Adipose tissue (tissue), 3 donors: ENCODE measurements around the gene LAD1. TPM values are rescaled to one million over a fixed set of nuclear protein-coding genes. Genes with fewer than 3 reads are reported as not detected.

Source experiments
- H3K27ac ChIP-seq: one replicate; pipeline ENCODE4 v1.5.1; 2013; ENCODE audit warnings: low read depth, low read length
- WGBS, 3 donors: extraction: QIAGEN DNeasy Blood & Tissue Kit; methylation state at CpG; one replicate each; pipeline ENCODE4 v1.1.7; 2013; 5-methylcytosine and 5-hydroxymethylcytosine counted together
- polyA plus RNA-seq, 3 donors: library from polyadenylated mRNA; stranded (reverse); fragments of 200-250 nt; gene quantifications; one replicate each; pipeline ENCODE4 v1.2.3, GENCODE V29; 2013
- donor health status: healthy with polysubstance abuse.
- donor health status: Bipolar disorder and iron deficiency.
- donor health status: healthy.

The LAD1 gene
- polyA plus RNA-seq, 3 donors, result 1.8 to 23.0 (median 3.9) TPM

DNA sequence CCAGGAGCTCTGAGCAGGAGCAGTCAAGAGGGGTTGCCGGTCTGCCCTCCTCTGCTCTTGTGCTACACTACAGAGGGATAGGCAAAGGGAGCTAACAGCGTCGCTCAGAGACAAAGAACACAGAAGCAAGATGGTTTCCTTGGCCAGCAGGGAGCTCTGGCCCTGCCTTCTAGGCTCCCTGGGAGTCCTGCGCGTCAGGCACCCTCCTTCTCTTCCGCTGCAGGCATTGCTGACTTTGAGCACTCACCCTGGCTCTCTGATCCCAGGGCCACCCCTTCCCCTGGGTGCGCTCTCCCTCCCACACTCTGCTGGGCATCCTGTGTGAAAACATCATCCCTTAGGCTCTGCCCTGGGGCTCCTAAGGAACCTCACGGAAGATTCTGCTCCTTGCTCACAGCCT, 21.9 kb upstream of the LAD1 start:
- 77 to 84% (median 79%) methylated on average over 8 of the region's 8 CpGs for WGBS, 3 donors
- H3K27ac ChIP-seq, result no peak overlapping the region

DNA sequence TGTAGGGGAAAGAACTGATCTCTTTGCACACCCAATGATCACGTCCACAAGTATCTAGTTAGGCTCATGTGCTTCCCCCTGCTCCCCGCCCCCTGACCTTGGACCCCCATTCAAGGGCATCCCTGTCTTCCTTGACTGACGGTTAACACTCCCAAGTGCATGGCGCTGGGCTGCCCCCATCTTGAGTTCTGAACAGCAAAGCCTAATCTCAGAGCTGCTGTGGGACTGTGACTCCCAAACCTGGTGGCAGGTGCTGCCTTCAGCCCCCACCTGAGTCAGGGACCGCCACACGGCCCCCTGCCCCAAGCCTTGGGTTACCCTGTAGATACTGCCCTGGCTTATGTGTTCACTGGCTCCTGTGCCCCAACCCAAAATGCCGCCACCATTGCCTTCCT, 21.5 kb upstream of the LAD1 start:
- no peak overlapping the region for H3K27ac ChIP-seq
- 84 to 93% (median 85%) methylated on average over 7 of the region's 7 CpGs for WGBS, 3 donors

DNA sequence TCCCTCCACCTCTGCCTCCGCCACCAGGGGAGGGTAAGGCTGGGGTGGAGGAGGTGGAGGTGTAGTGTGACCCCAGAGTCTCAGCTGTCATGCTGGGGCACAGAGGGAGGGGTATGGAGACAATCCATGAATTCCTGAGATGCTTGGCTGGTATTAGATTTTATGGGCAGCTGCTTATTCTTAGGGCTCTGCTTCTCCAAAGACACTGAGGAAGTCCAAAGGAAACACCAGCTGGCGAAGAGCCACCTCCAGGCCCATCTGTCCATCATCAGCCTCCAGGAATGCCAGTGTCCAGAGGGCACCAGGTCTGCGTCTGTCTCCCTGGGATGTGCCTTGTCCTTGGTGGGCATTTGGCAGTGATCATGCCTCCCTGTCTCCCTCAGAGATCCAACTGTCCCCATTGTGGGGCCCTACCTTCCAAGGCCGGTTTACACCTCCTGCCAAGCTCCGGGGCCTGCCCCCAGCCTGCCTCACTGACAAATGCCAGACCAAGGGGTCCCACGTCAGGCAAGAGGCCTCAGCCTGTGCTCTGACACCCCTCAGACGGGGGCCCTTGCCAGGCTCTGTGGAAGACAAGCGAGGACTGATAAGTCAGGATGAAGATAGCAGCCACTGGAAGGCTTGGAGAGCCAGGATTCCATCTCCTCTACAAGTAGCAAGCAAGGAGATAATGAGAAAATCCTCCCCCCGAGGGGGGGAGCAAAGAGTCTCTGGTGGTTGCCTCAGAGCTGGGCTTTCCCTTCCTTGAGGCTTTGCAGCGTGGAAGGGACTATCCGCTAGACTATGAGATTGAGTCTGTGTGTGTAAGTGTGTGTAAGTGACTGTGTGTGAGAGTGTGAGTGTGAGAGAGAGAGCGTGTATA, 20.9 kb upstream of the LAD1 start:
- H3K27ac ChIP-seq, result no peak overlapping the region
- WGBS, 3 donors, result 68 to 78% (median 74%) methylated on average over 12 of the region's 12 CpGs

DNA sequence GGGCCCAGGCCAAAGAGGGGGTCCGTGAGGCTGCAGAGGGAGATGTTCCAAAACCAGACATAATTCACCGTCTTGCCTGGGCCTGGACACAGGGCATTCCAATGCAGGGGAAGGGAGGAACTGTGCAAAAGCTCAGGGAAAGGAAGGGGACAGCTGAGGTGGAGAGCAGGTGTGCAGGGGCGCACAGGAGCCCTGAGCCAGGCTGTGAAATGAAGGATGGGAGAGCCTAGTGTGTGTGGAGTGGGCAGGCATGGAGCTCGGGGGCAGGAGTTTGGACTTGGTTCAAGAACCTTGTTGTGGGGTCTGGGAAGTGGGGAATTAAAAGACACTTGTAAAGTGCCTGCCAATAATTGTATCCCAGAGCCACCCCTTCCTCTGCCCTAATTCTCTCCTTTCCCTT, 20.1 kb upstream of the LAD1 start:
- 90 to 96% (median 94%) methylated on average over 3 to 4 of the region's 4 CpGs for WGBS, 3 donors
- no peak overlapping the region for H3K27ac ChIP-seq

DNA sequence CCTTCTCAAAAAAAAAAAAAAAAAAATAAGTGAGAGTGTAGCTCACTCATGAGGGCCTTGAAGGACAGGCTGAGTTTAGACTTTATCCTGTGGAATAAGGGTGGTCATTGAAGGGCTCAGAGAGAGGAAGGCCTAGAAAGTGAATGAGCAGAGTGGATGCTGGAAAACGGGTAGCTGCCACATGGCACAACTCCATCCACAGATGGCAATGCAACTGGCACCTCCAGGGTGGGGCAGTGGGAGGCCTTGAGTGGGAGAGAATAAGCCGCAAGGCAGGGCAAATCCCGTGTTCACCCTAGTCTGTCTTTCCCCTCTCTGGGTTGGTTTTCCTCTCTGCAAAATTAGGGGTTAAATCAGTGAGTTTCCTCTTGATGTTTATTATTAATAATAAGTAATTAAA, 19.3 kb upstream of the LAD1 start:
- H3K27ac ChIP-seq, result no peak overlapping the region
- 89 to 90% (median 89%) methylated on average over 3 of the region's 3 CpGs for WGBS, 3 donors

DNA sequence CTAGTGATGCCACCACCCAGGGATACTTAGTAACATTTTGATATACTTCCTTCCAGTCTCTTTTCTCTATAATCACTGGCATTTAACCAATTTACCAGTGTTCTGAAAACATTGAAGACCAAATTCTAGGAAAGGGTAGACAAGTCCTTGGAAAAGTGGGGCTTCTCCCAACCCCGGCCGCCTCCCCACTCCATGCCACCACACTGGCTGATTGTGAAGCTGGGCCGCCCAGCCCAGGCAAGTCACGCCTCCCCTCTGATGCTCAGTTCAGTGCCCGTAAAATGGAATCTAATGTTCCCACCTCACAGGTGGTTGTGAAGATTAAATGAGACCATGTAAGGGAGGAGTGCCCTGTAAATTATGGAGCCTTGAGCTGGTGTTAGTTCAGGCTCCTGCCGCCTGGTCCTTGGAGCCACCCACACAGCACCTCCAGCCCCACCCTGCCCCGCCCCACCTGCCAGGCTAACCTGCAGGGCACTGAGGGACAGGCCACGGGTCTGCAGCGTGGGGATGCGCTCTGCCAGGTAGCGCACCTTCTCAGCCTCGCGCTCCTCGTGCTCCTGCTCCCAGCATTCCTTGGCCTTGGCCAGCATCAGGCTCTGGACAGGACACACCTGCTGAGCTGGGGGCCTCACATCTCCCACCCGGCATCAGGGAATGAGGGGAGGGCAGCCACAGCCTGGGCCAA, 15.1 kb upstream of the LAD1 start:
- H3K27ac ChIP-seq, result no peak overlapping the region
- 88 to 97% (median 93%) methylated on average over 14 to 15 of the region's 15 CpGs for WGBS, 3 donors

DNA sequence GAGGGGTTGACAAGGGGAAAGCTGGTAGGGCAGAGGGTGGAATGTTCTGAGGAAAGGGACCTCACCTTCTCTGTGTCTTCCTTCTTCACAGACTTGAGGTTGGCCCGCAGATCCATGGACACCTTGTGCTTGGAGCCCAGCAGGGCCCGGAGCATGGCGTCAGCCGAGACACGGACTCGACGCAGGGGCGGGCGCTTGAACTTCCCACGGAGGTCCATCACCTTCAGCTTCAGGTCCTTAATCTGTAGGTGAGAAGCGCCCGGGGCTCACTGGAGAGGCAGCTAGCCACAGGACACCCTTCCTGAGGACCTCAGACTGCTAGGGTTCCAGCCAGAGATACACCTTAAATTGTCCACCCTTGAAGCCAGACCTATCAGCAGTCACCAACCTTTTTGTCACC, 12.2 kb upstream of the LAD1 start:
- WGBS, 3 donors, result 95 to 98% (median 97%) methylated on average over 12 of the region's 12 CpGs
- H3K27ac ChIP-seq, result no peak overlapping the region

DNA sequence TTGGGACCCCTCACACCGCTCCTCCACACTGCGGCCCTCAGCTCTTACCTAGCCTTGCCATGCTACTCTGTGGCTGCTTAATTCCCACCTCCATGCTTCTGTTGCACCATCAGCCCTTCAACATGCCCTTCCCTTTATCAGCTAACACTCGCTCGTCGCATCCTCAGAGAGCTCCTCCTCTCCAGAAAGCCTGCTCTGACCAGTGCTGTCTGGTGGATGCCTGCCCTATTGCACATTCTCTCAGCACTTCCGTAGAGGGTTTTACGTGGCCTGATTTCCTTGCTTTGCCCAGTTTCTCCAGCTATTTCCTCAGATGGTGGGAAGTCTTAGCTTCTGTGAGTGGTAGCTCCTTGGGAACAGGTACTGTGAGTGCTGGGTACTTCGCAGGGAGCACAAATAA, 10.3 kb upstream of the LAD1 start:
- 73 to 92% (median 80%) methylated on average over 8 of the region's 8 CpGs for WGBS, 3 donors
- H3K27ac ChIP-seq, result no peak overlapping the region

DNA sequence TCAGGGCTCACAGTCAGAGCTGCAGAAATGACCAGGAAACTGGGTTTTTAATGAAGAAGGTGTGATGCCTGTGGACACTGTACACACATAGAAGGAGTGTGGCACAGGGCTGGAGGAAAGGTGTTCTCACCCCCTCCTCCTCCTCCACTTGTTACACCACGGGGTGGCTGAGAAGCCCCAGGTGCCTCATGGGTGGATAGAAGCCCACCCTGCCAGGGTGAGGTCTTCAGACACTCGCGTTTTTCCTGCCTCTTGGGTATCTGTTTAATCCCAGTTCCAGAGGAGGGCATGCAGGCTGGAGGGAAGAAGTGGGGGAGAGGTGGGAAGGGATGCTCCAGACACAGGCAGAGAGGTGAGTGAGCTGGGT, 9.7 kb upstream of the LAD1 start:
- WGBS, 3 donors, result 69 to 78% (median 73%) methylated on average over 3 of the region's 3 CpGs
- no peak overlapping the region for H3K27ac ChIP-seq

DNA sequence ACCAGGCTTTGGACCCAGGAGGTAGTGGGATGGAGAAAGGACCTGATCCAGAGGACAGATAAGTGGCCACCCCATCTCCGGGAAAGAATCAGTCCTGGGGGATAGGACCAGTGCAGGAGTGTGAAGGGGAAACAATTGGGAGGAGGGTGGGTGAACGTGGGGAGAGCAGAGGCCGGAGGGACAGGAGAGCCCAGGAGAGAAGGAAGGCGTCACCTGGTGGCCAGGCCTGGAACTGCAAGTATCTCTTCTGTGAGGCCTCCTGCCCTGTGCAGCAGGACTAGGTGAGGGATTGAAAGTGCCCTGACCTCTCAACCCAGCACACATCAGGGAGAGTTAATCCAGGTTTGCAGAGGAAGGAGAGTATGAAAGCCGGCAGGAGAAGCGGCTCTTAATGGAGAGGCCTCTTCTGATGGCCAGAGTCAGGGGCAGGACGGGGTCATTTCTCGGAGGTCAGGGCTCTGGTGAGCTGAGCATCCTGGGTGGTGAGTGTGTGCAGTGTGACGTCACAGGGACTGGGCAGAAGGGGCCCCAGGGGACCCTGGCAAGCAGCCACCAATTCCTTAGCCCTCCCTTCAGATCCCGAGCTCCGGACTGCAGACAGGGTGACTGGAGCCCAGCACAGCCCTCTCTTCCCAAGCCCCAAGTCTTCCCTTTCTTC, 9.2 kb upstream of the LAD1 start:
- 35 to 39% (median 36%) methylated on average over 11 of the region's 11 CpGs for WGBS, 3 donors
- H3K27ac ChIP-seq, result no peak overlapping the region

DNA sequence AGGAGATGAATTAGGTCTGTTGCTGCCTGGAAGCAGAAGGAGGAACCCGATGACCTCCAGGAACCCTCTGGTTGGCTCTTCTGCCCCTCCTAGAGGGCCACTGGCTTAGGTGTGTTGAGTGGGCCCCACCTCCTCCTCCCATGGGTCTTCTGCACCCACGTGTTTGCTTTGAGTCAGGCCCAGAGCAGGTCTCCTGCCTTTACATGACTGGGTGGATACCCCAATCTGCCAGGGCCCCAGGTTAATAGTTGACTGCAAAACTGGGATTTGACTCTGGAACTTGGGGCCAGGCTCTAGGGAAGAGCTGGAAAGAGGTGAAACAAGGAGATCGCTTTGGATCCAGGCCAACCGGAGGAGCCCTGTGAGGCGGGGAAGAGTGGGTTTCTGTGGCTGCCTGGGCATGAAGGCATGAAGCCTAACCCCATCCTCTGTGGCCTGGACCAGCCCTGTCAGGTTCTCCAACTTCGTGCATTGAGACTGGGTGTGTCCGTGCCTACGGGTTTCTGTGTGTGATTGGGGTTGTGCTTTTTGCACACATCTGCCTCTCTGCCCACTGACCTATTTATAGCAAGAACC, 7.8 kb upstream of the LAD1 start:
- 83 to 91% (median 84%) methylated on average over 8 of the region's 8 CpGs for WGBS, 3 donors
- H3K27ac ChIP-seq, result no peak overlapping the region

DNA sequence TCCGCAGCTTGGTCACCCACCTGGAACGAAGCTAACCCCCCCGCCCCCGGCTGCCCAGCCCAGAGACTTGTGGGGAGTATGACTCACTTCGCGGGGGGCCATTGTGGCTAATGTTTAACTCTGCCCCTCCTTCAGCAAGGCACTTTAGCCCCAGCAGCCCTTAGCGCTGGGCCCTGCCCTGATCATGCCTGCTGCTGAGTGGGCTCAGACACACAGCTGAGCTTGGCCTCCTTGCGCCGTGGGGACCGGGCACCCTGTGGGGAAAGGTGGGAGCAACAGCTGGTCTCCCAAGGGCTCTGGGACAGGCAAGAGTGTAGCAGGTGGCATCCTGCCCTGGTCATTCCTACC, 6.3 kb upstream of the LAD1 start:
- H3K27ac ChIP-seq, result no peak overlapping the region
- 47 to 86% (median 79%) methylated on average over 10 of the region's 10 CpGs for WGBS, 3 donors

DNA sequence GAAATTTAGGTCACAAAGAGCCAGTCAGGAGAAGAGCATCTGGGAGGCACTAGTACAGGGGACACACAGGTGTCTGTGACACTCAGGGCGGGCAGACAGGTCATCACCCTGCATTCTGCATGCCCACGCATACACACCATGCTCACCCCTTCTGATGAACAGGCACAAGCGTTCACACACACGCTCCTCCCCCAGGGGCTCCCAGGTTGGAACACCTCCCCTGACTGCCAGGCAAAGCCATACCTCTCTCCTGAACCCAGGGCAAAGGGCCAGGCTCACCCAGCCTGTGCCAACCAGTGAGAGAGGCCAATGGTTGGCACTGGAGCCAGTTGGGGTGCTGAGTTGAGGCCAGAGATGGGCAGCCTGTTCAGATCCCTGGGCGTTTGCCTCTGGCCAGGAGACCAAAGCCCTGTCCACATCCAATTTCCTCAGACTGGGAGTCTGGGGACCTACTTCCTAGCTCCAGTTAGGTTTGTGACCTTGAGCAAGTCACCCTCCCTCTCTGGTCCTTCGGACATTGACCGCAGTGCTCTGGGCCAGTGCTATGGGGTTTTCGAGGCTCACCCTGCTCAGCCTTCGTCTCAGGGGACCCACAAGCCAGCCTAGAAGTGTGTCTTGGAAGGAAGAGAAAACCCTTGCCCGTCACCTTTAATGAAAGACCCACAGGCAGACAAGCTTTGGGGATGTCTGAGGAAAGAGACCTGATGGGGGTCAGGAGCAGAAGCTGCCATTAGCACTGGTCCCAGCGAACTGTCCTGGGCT, 5.8 kb upstream of the LAD1 start:
- H3K27ac ChIP-seq, result no peak overlapping the region
- WGBS, 3 donors, result 83 to 89% (median 89%) methylated on average over 11 of the region's 11 CpGs

DNA sequence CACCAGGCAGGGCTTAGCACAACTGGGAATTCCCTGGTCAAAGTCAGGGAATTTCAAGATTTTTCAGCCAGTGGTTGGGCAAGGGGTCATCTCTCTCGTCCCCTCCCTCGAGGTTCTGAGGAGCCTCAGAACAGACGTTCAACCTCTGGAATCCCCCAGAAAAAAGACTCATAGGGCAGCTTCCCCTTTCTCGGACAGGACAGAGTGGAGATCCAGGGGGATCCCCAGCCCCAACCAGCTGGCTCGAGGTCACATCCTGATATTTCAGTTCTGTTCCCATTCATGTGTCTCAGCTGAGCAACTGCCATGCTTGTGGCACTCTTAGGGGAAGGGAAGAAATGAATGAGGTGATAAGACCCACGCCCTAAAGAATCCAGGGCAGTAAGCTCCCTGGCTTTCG, 4.9 kb upstream of the LAD1 start:
- 42 to 74% (median 49%) methylated on average over 7 of the region's 7 CpGs for WGBS, 3 donors
- no peak overlapping the region for H3K27ac ChIP-seq

DNA sequence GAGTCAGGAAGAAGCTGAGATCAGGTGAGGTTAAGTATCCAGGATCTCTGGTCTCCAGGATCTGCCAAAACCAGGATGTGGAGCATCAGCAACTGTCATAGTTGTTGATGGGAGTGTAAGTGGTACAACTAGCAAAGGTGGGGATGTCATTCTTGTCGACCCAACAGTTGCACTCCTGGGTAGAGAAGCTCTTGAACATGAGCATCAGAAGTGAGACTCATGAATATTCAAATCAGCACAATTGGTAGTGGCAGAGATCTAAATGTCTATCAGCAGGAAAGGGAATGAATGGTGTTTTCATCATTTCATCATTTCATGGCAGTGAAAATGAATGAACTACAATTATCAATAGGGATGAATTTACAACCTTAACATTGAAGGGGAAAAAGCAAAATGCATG, 4.2 kb upstream of the LAD1 start:
- WGBS, 3 donors, result 64 to 69% (median 69%) methylated on average over 1 of the region's 1 CpG
- H3K27ac ChIP-seq, result no peak overlapping the region

DNA sequence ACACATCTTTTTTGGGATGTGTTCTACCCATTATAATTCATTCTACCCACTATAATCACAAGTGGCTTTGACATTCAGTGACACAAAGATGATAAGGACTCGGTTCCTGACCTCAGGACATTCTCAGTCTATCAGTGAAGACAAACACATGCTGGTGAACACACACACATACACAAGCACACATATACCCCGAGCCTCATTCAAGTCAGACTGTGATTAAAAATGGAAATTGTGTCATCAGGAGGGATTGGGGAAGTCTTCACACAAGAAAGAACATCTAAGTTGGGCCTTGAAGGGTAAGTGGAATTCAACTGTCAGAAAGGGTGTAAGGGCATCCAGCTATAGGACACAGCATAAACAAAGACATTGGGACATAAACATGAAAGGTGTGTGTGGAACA, 2.6 kb upstream of the LAD1 start:
- no peak overlapping the region for H3K27ac ChIP-seq
- WGBS, 3 donors, result 35 to 77% (median 72%) methylated on average over 2 of the region's 2 CpGs

DNA sequence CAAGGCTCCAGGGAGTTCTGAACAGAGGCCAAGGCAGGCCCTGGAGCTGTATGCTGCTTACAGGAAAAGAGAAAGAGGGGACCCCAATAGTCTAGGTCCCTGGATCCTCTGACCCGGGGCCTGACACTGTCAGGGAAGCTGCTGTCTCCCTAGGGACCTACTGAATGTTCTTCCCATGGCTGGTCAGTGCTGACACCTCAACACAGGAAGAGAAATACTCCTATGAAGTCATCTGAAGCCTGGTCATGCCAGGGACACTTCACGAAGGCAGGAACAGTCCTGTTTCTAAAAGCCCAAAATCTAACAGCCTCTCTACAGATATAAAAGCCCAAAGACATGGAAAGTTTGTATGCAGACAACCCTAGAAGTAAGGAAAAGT, 1.7 kb upstream of the LAD1 start:
- WGBS, 3 donors, result 77 to 89% (median 87%) methylated on average over 2 of the region's 2 CpGs
- H3K27ac ChIP-seq, result no peak overlapping the region

DNA sequence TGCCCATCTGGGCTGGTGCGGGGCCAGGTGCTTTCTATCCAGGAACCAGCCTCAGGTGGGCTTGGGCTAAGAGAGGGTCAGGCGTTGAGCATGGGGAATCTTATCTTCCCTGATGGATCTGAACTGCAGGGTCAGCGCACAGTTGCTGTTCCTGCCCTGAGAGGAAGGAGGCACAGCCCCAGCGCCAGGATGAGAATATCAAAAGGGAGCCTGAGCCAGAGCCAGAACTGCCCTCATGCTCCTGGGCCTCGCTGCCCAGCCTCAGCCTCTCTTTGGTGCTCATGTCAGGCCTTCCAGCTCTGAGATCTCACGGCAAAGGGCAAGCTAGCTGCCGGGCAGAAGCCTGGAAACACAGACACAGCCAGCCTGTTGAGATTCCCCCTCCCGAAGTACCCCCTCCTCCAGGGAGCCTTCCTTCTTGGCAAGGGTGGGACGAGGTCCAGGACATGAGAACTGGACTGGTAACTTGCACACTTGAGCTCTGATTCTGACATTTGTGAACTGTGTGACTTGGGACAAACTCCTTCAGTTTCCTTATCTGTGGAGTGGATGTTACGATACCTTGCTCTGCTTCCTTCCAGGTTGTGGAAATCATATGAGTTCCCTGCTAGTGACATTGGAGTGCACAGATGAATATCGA, 1.2 kb upstream of the LAD1 start:
- no peak overlapping the region for H3K27ac ChIP-seq
- 60 to 86% (median 83%) methylated on average over 11 of the region's 11 CpGs for WGBS, 3 donors
